Measurements from ENCODE around the gene RAI1.
"Not testable (repeated sequence)": the region's sequence is repeated elsewhere in the genome, so short reads cannot be mapped to it uniquely, and the experiment has no call there.

Gene RAI1

DNA sequence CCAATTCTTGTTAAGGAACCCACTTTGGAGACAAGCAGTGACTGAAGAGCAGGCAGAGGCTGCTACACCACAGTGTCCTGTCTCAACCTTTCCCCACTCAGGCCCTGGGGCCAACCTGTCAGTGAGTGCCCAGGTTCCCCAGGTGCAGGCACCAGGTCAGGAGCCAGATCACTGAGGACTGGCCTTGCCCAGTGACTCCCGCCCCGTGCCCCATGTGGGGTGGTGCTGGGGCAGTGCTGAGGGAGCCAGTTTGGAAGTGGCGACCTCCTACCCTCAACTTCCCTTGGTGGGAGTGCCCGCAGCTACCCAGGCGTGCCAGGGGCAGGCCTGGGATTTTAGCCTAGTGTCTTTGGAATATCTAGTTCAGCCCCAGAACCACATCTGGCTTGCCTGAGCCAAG, 126.2 kb downstream of the RAI1 start:
- no peak for DNase-seq

DNA sequence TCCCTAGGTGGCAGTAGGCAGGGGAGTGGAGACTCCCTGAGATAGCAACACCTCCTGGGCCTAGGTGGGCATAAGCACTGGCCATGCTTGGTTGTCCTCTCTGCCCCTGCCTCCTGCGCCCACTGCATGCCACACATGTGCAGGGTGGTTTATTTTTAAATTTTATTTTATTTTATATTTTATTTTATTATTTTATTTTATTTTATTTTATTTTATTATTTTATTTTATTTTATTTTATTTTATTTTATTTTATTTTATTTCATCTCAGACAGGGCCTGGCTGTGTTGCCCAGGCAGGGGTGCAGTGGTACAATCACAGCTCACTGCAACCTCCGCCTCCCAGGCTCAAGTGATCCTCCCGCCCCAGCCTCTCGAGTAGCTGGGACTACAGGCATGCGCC, 126.9 kb downstream of the RAI1 start:
- DNase-seq: not testable (repeated sequence)

DNA sequence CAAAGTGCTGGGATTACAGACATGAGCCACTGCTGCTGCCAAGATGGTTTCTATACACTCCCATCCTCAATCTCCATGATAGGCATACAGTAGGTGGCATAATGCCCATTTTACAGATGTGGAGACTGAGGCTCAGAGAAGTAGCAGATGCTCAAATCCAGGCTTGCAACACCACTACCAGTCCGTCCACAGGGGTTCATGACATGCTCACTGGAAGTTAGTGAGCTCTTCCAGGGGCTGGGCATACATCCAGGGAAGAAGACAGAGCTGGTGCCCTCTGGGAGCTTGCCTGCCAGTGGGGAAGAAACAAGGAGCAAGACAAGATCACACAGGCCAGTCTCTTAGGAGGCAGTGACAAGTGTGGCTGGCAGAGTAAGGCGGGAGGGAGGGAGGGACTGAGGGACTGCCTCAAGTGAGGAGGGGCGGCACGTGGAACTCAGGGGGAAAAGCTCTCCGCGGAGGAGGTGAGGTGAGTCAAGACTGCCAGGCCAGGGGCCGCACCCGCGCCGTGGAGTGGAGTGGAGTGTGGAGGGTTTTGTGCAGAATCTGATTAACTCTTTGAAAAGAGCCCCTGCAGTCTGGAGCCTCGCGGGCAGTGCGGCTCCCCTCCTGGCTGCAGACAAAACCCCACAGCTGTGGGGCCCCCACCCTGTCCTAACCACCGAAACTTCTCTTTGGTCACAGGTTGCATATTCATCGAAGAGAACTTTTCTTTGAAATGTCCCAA, 127.6 kb downstream of the RAI1 start:
- DNase-seq: no peak

DNA sequence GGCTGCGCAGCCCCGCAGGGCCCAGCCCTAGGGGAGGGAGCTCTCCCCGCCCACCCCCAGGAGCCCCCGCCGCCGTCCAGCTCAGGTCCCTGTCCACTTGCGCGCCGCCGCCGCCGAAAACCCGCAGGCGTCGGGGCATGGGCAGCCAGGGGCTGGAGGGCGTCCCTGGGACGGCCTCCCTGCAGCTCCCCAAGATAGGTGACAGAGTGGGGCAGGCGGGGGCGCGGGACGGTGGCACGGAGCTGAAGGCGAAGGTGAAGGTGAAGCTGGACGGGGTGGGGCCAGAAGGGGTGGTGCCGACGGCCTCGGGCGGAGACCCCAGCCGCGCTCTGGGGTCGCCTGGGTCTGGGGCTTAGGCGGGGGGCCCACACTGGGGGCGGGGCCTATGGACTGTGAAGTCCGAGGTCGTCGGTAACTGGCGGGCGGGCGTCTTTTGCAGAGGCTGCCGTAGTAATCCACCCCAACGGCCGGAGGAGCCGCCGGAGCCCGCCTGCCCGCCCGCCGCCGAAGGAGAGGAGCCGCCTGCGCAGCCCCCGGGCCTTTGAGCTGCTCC, 128.3 kb downstream of the RAI1 start:
- DNase-seq: no peak

DNA sequence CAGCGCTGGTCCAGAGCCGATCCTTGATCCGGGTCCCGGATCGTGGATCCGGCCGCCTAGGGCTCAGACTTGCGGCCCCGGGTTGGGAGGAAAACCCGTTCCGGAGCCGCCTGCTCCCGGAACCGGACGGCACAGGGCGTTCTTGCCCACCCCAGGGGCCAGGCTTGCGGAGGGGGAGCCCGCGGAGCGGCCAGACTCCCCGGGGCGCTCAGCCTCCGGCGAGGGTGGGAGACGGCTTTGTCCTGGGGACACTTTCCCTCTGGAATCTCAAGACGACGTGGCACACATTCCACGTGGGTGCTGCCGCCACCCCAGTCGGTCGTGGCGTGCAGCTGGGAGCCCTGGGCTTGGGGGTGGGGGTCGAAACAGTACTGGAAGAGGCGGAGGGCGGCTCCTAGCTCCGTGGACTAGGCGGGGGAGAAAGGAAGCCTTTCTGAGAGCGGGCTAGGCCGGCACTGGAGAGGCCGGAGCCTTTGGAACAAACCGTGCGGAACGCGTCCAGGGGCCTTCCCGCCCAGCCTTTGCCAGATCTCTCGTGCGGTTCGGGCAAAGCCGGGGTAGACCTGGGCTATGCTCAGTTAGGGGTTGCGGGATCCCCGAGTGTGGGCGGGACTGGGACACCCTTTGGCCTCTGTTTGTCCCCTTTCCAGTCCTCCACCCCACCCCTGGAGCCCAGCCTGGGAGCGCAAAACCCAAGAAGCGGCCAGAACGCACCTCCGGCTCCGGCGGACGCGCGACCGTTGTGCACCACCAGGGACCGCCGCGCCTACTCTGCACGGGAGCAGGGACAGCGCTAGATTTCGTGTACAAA, 129.0 kb downstream of the RAI1 start:
- DNase-seq: no peak

DNA sequence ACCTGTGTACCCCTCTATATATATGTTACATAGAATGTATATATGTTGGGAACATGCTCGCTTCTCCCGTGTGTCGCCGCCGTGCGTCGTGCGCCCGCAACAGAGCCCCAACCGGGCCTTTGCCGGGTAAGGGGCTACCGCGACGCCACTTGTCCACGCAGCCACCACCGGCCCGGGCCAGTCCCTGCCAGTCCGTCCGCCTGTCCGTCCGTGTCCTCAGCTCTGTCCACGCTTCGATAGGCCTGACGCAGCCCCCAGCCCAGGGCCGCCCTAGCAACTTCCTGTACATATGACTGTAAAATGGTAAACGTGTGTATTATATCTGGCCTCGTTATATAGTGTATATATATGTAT, 129.6 kb downstream of the RAI1 start:
- DNase-seq: no peak

DNA sequence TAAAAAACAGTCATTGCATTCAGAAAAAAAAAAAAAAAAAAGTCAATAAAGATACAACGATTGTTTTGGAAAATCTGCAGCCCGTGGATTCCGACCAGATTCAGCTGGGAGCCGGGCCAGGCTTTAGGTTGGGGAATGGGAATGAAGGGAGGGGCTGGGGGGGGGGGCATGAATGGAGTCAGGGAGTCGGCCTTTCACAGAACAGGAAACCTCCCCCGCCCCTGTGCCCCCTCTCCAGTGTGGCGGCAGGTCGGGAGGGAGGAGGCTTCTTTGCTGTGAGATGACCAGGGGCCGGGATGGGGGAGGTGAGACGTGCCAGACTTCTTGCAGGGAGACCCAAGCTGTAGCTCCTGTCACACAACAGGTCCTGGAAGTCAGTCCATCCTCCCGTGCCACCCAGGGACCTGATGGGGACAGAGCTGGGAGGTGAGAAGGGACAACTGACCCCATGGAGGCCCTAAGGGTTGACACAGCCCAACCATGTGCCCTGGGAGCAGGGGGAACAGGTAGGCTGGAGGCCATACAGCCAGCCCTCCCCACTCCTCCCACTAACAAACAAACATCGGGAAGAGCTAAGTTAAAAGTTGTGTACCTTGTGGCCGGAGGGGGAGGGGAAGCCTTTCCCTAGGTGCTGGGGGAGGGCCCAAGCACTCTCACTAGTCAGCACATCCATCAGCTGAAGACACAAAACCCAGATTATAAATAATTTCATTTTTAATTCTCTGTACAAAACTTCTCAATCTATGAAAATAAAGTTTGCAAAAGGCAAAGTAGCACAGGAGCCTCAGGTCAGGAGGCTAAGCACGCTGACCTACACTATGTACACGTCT, 130.3 kb downstream of the RAI1 start:
- DNase-seq: no peak

DNA sequence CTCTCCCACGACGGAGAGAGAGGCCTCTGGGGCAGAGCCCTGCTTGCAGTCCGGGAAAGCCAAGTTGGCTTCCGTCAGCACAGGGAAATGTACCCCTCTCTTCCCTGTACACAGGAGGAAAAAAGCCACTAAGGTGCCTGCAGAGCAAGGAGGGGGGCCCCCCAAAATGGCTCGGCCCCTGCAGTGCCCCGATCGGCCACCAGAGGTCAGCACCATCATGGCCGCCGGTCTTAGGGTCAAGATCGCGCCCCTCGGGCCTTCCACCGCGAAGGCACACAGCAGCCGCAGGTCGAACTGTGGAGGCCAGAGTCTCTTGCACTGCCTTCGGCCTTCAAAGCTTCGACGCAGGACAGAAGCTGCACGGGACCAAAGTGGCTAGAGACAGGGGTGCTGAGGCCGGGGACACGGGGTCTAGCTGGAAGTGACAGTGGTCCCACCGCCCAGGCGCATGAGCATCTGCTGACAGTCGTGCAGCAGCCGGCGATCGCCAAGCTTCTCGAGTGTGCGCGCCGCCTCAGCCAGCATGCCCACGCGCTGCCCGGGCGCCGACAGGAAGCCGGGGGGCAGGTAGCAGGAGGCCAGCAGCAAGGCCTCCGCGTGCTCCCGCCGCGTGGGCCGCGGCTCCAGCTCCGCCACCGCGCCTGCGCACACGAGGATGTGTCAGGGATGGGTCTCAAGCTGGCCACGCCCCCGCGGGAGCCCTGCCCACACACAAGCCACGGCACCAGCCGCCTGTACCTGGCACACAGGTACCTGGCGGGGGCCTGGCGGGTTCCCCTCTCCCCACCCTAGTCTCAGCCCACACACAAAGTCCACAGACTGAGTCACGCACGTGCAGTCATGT, 131.2 kb downstream of the RAI1 start:
- DNase-seq: peak; percentile 48

DNA sequence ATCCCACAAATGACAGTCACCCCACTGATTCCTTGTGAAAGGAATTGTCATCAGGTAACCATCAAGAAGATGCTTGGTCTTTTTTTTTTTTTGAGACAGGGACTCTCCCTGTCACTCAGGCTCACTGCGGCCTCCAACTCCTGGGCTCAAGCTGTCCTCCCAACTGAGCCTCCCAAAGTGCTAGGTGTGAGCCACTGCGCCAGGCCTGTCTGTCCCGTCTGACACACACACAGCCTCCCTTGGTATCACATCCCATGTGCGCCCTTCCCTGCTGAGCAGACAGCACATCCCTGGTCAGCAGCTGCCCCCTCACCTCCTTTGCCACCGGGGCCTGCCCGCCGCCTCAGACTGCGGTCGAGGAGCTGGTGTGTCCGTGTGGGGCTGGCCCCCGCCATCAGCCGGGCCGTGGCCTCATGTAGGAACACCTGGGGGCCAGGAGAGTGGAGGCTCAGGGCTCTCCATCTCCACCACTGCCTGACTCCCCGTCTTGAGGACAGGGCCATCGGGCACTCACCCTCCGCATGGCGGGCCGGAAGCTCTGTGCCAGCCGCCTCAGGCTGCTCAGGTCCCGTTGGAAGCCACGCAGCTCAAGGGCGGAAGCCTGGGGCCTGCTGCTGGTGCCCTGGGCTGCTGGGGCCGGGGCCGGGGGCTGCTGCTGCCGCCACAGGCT, 131.9 kb downstream of the RAI1 start:
- no peak for DNase-seq

DNA sequence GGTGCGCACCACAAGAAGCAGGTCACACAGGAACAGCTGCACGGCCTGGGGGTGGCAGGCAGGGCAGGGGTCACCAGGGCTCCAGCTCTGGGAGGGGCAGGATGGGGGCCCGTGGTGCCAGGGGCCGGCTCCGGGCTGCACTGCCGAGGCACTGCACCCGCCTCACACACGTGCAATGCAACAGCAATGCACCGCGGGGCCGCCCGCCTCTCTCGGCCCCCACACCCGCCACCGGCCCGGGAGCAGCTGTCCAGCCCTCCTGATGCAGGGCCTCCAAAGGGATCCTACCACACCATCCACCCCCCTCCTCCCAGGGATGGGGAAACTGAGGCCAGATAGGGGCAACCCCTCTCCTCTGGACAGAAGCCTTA, 132.5 kb downstream of the RAI1 start:
- DNase-seq: no peak

DNA sequence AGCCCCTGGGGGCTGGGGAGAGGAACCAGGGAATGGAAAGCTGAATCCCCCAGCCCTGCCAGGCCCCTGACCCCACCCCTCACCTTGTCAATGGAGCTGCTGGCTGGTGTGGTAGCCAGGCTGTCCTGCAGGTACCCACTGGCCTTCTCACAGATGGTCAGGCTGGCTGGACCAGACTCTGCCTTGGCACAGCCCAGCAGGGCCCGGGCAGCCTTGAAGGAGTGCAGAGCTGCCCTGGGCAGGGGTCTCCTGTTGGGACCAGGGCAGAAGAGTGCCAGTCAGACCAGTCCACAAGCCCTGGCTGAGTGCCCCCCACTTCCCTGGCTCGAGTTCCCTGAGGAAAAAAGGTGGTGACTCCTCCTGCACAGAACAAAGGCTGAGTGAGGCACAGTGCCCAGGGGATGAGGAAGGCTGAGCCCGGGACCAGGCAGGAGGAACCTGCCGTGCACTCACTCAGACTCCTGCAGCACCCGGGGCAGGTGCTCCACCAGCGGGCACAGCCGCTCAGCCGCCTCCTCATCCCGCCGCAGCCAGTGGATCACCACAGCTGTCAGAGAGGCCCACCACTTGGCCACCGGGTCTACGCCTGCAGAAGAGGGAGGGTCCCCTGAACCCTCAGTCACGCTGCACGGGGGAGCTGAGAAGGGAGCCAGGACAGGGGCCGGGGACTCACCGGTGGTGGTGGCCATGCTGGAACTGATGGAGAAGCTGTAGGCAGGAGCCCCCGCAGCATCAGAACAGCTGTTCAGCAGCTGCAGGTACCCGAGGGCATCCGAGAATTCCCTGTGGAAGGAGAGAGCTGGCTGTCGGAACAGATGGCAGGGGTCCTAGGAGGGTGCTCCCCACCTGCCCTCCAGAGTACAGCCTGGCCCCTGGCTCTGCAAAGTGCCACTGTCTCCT, 133.2 kb downstream of the RAI1 start:
- DNase-seq: no peak

DNA sequence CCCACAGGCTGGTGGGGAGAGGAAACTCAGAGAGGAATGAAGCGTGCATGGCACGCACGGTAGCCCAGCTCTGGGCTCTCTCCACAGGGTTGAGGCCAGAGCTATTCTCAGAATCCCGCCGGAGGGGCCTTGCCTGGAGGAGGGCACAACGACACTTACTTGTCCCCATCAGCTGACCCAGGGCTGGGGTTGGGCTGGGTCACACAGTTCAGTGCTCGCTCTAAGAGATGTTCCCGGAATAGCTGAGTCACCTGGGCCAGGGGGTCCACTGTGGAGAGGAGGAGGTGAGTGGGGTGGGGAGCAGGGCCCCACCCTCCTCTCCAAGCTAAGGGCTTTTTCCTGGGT, 133.8 kb downstream of the RAI1 start:
- no peak for DNase-seq

DNA sequence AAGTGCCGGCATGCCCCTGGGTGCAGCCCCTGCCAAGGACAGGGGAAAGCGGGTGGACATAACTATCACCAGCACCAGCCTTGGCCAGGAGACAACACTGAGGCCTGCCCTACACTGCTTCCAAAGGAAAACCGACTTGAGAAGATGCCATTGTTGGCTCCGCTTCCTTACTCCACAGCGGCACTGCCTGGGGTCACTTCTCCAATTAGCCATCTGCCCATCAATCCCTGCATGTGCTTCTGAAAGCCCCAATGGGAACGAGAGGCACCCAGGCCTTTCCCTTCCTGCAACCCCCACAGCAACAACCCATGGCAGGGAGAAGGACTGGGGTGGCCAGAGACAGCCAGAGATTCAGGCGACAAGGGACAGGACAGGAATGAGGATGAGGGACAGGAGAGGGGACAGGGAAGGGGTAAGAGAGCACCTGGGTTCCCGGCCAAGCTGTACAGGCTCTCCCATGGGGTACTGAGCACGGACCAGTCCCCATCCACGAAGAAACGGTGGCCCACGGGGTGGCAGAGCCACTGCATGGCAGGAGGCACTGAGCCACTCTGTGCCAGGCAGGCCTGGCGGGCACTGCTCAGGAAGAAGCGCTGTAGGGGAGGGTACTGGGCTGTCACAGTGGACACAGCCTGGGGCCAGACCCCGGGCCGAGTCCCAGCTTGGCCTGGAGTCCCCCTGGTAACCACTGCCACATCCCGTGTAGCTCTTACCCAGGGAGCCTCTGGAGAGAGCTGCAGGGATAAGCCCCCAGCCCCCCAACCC, 134.4 kb downstream of the RAI1 start:
- DNase-seq: no peak

DNA sequence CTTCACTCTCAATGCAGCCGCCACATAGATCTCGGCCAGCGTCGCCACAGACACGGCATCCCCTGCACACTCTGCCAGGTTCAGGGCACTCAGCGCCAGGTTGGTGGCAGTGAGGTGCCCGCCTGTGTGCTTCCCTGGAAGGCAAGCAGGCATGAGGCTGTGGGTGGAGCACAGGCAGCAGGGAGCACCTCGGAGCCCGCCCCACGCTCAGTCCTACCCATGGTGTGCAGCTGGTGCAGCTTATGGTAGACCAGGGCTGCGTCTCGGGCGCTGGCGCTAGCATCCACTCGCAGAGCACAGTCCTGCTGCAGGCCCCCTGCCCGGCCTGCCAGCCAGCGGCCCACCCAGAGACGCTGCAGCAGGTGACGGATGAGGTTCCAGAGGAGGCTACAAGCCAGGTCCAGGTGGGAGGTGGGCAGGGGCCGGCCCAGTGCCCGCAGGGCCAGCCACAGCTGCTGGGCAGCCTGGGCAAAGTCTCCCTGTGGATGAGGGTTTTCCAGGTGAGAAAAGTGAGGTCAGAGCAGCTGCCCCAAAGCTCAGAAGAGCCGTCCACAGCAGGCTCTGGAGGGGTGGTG, 135.1 kb downstream of the RAI1 start:
- DNase-seq: no peak

DNA sequence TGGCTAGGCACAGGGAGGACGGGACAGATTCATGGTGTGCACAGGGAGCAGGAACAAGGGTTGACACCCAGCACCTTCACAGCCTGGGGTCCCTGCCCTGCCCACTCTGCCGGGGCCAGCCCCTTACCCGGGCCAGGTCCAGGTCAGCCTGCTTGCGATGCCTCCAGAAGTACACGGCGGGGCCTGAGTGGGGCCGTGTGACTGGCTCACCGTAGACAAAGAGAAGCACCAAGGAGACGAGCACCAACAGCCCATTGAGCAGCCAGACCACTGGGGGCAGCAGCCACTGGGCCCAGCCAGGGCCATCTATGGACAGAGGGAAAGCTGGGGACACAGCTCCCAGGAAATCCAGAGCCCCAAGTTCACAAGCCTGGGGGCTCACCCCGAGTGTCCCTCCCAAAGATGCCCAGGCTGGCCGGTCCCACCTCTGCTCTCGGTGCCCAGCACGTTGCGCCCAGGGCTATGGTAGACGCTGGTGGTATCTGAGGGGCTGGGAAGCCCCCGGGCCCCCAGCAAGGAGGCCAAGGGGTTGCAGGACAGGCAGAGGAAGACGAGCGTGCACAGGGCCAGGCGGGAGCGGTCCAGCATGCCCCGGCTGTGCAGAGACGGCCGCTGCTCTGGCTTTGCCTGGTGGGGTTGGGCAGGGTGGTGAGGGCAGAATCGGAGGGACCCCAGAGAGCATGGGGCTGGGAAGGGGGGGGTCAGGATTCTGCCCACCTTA, 135.7 kb downstream of the RAI1 start:
- DNase-seq: no peak

DNA sequence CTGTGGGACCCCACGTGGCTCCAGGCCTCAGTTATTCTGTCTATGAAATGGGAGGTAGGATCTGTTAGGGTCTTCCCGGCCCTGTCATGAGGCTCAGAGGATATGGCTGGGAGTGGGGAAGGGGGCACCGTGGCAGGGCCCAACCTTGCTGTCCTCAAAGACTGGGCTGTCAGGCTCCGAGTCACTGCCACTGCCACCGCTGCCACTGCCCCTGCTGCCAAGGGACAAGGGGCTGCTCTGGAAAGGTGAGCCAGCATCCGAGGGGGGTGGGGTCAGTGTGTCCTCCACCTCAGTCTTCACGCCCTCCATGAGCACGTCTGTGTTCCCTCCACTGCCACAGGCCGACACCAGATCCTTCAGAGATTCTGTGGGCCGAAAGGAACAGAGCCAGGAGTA, 136.3 kb downstream of the RAI1 start:
- no peak for DNase-seq

DNA sequence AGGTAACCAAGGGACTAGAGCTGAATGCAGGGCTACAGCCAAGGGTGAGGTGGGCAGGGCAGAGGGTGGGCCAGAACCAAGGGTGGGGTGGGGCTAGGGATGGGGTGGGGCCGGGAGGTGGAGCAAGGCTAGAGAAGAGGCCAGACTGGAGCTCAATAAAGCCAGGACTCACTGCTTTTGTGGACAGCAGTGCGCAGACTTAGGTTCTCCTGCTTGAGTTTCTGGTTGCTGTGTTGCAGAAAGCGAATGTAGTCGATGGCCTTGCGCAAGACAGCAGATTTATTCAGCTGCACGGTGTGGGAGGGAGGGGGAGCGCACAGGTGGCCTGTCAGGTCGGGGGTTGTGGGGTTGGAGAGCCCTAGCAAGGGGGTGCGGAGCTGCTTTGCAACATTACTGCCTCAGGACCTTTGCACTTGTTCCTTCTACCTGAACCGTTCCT, 136.8 kb downstream of the RAI1 start:
- no peak for DNase-seq

DNA sequence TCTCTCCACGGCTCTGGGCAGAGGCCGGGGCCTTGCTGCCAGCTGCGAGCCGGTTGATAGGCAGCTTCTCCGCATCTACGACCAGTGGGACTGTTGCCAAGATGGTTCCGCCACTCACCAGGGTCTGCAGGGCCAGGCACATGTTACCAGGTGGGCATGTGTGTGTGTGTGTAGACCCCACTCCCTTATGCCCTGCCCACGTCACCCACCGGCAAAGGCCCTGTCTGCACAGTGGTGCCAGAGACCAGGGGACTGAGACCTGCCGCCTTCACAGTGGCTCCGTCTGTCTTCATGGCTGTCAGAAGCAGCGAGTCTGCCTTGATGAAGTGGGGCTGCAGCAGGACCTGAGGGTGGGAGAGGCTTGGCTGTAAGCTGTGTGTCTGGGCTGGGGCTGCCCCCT, 137.9 kb downstream of the RAI1 start:
- DNase-seq: no peak

DNA sequence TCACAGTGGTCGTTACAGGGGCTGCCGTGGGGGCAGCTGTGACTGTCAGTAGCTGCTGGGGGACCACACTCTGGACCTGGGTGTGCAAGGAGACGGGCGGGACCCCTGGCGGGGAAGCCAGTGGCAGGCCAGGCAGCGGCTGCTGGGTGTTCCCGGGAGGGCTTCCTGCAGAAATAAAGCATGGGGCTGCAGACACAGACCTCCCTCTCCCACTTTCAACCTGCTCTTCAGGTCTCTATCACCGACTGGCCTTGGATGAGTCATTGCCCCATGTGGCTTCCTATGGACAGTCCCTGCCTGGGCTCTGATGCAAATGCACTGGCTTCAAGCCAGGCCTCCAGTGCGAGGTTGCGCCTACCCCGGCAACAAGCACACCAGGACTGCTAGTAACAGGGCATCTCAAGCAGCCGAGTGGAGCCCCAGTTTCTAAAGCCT, 138.3 kb downstream of the RAI1 start:
- DNase-seq: peak; percentile 33
